H1 (cell line): ENCODE data around the gene CYP4Z1. TPM values are rescaled to one million over a fixed set of nuclear protein-coding genes. Genes with fewer than 3 reads are reported as not detected.
"Not testable (repeated sequence)": the region's sequence is repeated elsewhere in the genome, so short reads cannot be mapped to it uniquely, and the experiment has no call there.

Experiments used
- CTCF ChIA-PET: fragments of 300-600 bp; sonication (Branson Sonifier 250); formaldehyde crosslinking; loops from one replicate; lab custom pipeline; 2021; ENCODE audit not compliant: partially characterized antibody; lab: Charles Lee
- POLR2A ChIA-PET: fragments of 300-600 bp; sonication (Branson Sonifier 250); formaldehyde crosslinking; loops from one replicate; lab custom pipeline; 2021; ENCODE audit warnings: inconsistent platforms; ENCODE audit not compliant: partially characterized antibody; lab: Charles Lee
- DNase-seq, 2 experiments: peaks; one replicate each; pipeline versions ENCODE4 v3.0.0 to v3.0.0-alpha.2; 2010 to 2022; ENCODE audit warnings: low spot score in 2 of 2, low read depth in 1 of 2, mixed read lengths in 1 of 2
- FAIRE-seq: peaks from 2 replicates; lab custom pipeline; 2011; peaks lifted over from hg19 to GRCh38; lab: Jason Lieb, UNC
- H2AFZ ChIP-seq: 2 replicates; pipeline ENCODE4 v1.8.1; 2012; ENCODE audit warnings: low read length, inconsistent platforms
- H2AK5ac ChIP-seq: 2 replicates; pipeline ENCODE4 v1.6.1; 2013; ENCODE audit warnings: low read depth, low read length
- H2BK120ac ChIP-seq: replicated peaks from 2 replicates; pipeline ENCODE3; 2013; ENCODE audit warnings: low read depth, low read length, inconsistent platforms
- H2BK12ac ChIP-seq: 2 replicates; pipeline ENCODE4 v1.6.1; 2013; ENCODE audit warnings: low read depth, low read length
- H2BK15ac ChIP-seq: 2 replicates; pipeline ENCODE4 v1.6.1; 2013; ENCODE audit warnings: low read length
- H2BK20ac ChIP-seq: 2 replicates; pipeline ENCODE4 v1.6.1; 2013; ENCODE audit warnings: low read length
- H2BK5ac ChIP-seq: 2 replicates; pipeline ENCODE4 v1.6.1; 2013; ENCODE audit warnings: low read depth, low read length
- H3K14ac ChIP-seq: 2 replicates; pipeline ENCODE4 v1.6.1; 2013; ENCODE audit warnings: inconsistent platforms; ENCODE audit not compliant: insufficient read length
- H3K18ac ChIP-seq: 2 replicates; pipeline ENCODE4 v1.6.1; 2013; ENCODE audit warnings: low read length; ENCODE audit errors: extremely low read depth
- H3K23ac ChIP-seq: 2 replicates; pipeline ENCODE4 v1.6.1; 2013; ENCODE audit warnings: inconsistent platforms; ENCODE audit not compliant: insufficient read length
- H3K23me2 ChIP-seq: 2 replicates; pipeline ENCODE4 v1.6.1; 2013; ENCODE audit warnings: low read depth, low read length
- H3K27ac ChIP-seq: 2 replicates; pipeline ENCODE4 v1.6.1; 2011; ENCODE audit warnings: low read depth, low read length, inconsistent platforms
- H3K27me3 ChIP-seq, 4 experiments: replicated peaks in 1 of 4; 1 replicate in 1 of 4; 2 replicates in 3 of 4; pipeline versions ENCODE4 v1.6.1 to v1.8.1; 2011 to 2013; ENCODE audit warnings: low read length in 3 of 4, mild to moderate bottlenecking in 3 of 4, inconsistent platforms in 2 of 4, mixed read lengths in 2 of 4, moderate library complexity in 1 of 4; ENCODE audit not compliant: control insufficient read depth in 3 of 4, insufficient read depth in 3 of 4; ENCODE audit errors: extremely low read depth in 1 of 4
- H3K36me3 ChIP-seq, 4 experiments: 2 replicates each; pipeline versions ENCODE4 v1.6.1 to v1.8.1; 2011 to 2013; ENCODE audit warnings: mild to moderate bottlenecking in 4 of 4, low read length in 3 of 4, moderate library complexity in 2 of 4, control low read depth in 1 of 4, inconsistent platforms in 1 of 4; ENCODE audit not compliant: insufficient read depth in 4 of 4, control insufficient read depth in 2 of 4
- H3K4ac ChIP-seq: replicated peaks from 2 replicates; pipeline ENCODE3; 2013; ENCODE audit warnings: low read length, low read depth, mixed read lengths, inconsistent platforms; ENCODE audit not compliant: insufficient read length
- H3K4me1 ChIP-seq, 4 experiments: replicated peaks in 1 of 4; 1 replicate in 1 of 4; 2 replicates in 3 of 4; pipeline versions ENCODE4 v1.6.1 to v1.8.1; 2011 to 2013; ENCODE audit warnings: low read length in 3 of 4, inconsistent platforms in 2 of 4, mixed read lengths in 1 of 4; ENCODE audit not compliant: insufficient read depth in 4 of 4, control insufficient read depth in 3 of 4
- H3K4me2 ChIP-seq, 2 experiments: 2 replicates each; pipeline versions ENCODE4 v1.6.1 to v1.8.1; 2011 to 2013; ENCODE audit warnings: low read depth in 2 of 2, low read length in 2 of 2, control low read depth in 1 of 2, inconsistent platforms in 1 of 2, mild to moderate bottlenecking in 1 of 2; ENCODE audit not compliant: insufficient read depth in 1 of 2
- H3K4me3 ChIP-seq, 4 experiments: fragments of 200-600, 300-600 bp in 1 of 4; sonication (generic), shearing (Covaris generic), sonication (Bioruptor Twin) in 1 of 4; 2 replicates each; pipeline versions ENCODE4 v1.5.1 to v1.8.1; 2011 to 2016; ENCODE audit warnings: low read length in 4 of 4, low read depth in 3 of 4, control low read depth in 2 of 4, inconsistent platforms in 2 of 4, mild to moderate bottlenecking in 2 of 4, mixed read lengths in 1 of 4, moderate library complexity in 1 of 4; ENCODE audit not compliant: insufficient read depth in 2 of 4; ENCODE audit errors: extremely low read depth in 1 of 4
- H3K56ac ChIP-seq: replicated peaks from 2 replicates; pipeline ENCODE3; 2013; ENCODE audit warnings: low read depth, mild to moderate bottlenecking, mixed read lengths, low read length, inconsistent platforms; ENCODE audit not compliant: insufficient read length
- H3K79me1 ChIP-seq: 2 replicates; pipeline ENCODE4 v1.6.1; 2013; ENCODE audit warnings: low read depth, low read length, control low read depth
- H3K79me2 ChIP-seq, 2 experiments: 2 replicates each; pipeline versions ENCODE4 v1.6.1 to v1.8.1; 2012 to 2013; ENCODE audit warnings: low read length in 2 of 2, mild to moderate bottlenecking in 2 of 2, inconsistent platforms in 1 of 2; ENCODE audit not compliant: insufficient read depth in 2 of 2, control insufficient read depth in 1 of 2
- H3K9ac ChIP-seq, 4 experiments: replicated peaks in 1 of 4; 1 replicate in 1 of 4; 2 replicates in 3 of 4; pipeline versions ENCODE4 v1.6.1 to v1.8.1; 2011 to 2013; ENCODE audit warnings: low read depth in 3 of 4, low read length in 3 of 4, control low read depth in 2 of 4, mild to moderate bottlenecking in 2 of 4, moderate library complexity in 2 of 4, inconsistent platforms in 1 of 4; ENCODE audit errors: extremely low read depth in 1 of 4
- H3K9me3 ChIP-seq, 2 experiments: 2 replicates each; pipeline versions ENCODE4 v1.6.1 to v1.8.1; 2012 to 2013; ENCODE audit warnings: mild to moderate bottlenecking in 2 of 2, moderate library complexity in 2 of 2, control low read depth in 1 of 2, inconsistent platforms in 1 of 2, low read depth in 1 of 2, low read length in 1 of 2, mixed read lengths in 1 of 2; ENCODE audit not compliant: insufficient read depth in 2 of 2
- H4K20me1 ChIP-seq, 2 experiments: replicated peaks in 1 of 2; 2 replicates each; pipeline versions ENCODE3 to v1.8.1; 2011 to 2013; ENCODE audit warnings: inconsistent platforms in 2 of 2, low read length in 2 of 2, mild to moderate bottlenecking in 1 of 2; ENCODE audit not compliant: insufficient read depth in 2 of 2, control insufficient read depth in 1 of 2
- H4K5ac ChIP-seq: 2 replicates; pipeline ENCODE4 v1.6.1; 2013; ENCODE audit warnings: low read length, low read depth, mixed read lengths, inconsistent platforms; ENCODE audit not compliant: insufficient read length
- H4K8ac ChIP-seq: 2 replicates; pipeline ENCODE4 v1.8.0; 2013; ENCODE audit warnings: mild to moderate bottlenecking, moderate library complexity, low read length, inconsistent platforms; ENCODE audit not compliant: insufficient read depth; ENCODE audit errors: extremely low read depth
- H4K91ac ChIP-seq: replicated peaks from 2 replicates; pipeline ENCODE3; 2013; ENCODE audit warnings: low read length, mixed read lengths, inconsistent platforms; ENCODE audit not compliant: insufficient read length
- RAD21 ChIP-seq, 2 experiments: IDR thresholded peaks in 1 of 2; conservative IDR thresholded peaks in 1 of 2; 2 replicates each; pipeline ENCODE4 v1.6.1; 2011; ENCODE audit warnings: low read depth in 2 of 2, low read length in 2 of 2, improper control_type of control experiment in 1 of 2, inconsistent platforms in 1 of 2, mild to moderate bottlenecking in 1 of 2, moderate library complexity in 1 of 2
- whole genome bisulfite sequencing, 2 experiments: shearing (Covaris generic) in 1 of 2; methylation state at CpG; one replicate each; pipeline versions ENCODE4 v1.1.6 to v1.1.7; 2013 to 2015; ENCODE audit warnings: low lambda C conversion rate in 2 of 2, mixed read lengths in 2 of 2, inconsistent platforms in 1 of 2, low coverage in 1 of 2, missing lambda C conversion rate in 1 of 2; ENCODE audit not compliant: insufficient replicate concordance in 2 of 2, insufficient coverage in 1 of 2, insufficient read length in 1 of 2; ENCODE audit errors: extremely low coverage in 1 of 2, missing lambda C conversion rate in 1 of 2; 5-methylcytosine and 5-hydroxymethylcytosine counted together
- polyA plus RNA-seq, 7 experiments: library from polyadenylated mRNA; depleted of rRNA in 3 of 7; stranded (reverse) in 5 of 7; unstranded in 2 of 7; fragments of >200 nt in 5 of 7; fragments of 200-250 nt in 2 of 7; gene quantifications; 1 replicate in 5 of 7; 2 replicates in 1 of 7; 4 replicates in 1 of 7; pipeline versions ENCODE4 v1.2.1 to v1.2.3, GENCODE V29; 2011 to 2013; ENCODE audit warnings: missing spikeins in 2 of 7, mixed read lengths in 2 of 7
- total RNA-seq: library from RNA; stranded (reverse); fragmentation: NEBNext Ultra II Directional; extraction: Animal tissue kit (Norgen Biotek cat#: 25700); gene quantifications from 2 replicates; pipeline ENCODE4 v1.2.1, GENCODE V29; 2021
- TF ChIP-seq, protein P1 (sequence below), 3 experiments: IDR thresholded peaks; 1 replicate in 2 of 3; 2 replicates in 1 of 3; pipeline versions ENCODE4 v1.5.1 to v1.6.1; 2011; ENCODE audit warnings: low read length in 3 of 3, mild to moderate bottlenecking in 3 of 3, inconsistent platforms in 2 of 3, low read depth in 1 of 3, moderate library complexity in 1 of 3; ENCODE audit not compliant: insufficient read depth in 1 of 3; ENCODE audit errors: control extremely low read depth in 1 of 3

CYP4Z1 gene
- total and polyA plus RNA-seq, 2 of the 8 experiments (the other 6 are each of a cell fraction or from before 2014, with no cell fraction given): not detected

DNA sequence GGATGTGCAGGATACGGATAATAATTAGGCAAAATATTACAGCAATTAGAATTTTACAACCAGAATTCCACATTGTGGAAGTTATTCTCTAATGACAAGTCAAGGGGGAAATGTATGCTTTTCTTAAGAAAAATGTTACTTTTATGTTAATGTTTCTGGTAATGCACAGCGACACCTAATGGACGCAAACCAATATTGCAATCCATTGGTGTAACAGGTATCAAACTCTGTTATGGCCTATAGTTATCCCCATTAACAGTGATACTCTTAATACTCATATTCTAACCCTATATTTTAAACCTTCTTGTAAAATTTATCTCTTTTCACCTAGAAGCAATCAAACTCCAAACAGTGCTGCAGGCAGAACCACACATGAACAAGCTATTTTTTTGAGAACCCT is 22.3 kb downstream of the CYP4Z1 start:
- H3K9me3 ChIP-seq, H3K4ac ChIP-seq, H3K14ac ChIP-seq, H3K4me2 ChIP-seq, H4K20me1 ChIP-seq, H2BK20ac ChIP-seq, H3K27me3 ChIP-seq, H2BK15ac ChIP-seq, POLR2A ChIA-PET, H3K23me2 ChIP-seq, H4K8ac ChIP-seq, H2AFZ ChIP-seq, H3K79me2 ChIP-seq, H3K4me1 ChIP-seq, H2AK5ac ChIP-seq, H3K36me3 ChIP-seq, H3K27ac ChIP-seq, H4K5ac ChIP-seq, H4K91ac ChIP-seq, H2BK120ac ChIP-seq, H3K9ac ChIP-seq, H3K79me1 ChIP-seq: not testable (repeated sequence)
- CTCF ChIA-PET: interaction anchor here (0.7 kb wide), 2 partner anchors 69 to 342 kb away, joined by 4 read pairs; no protein-coding TSS in a partner anchor
- TF ChIP-seq, protein P1, sequence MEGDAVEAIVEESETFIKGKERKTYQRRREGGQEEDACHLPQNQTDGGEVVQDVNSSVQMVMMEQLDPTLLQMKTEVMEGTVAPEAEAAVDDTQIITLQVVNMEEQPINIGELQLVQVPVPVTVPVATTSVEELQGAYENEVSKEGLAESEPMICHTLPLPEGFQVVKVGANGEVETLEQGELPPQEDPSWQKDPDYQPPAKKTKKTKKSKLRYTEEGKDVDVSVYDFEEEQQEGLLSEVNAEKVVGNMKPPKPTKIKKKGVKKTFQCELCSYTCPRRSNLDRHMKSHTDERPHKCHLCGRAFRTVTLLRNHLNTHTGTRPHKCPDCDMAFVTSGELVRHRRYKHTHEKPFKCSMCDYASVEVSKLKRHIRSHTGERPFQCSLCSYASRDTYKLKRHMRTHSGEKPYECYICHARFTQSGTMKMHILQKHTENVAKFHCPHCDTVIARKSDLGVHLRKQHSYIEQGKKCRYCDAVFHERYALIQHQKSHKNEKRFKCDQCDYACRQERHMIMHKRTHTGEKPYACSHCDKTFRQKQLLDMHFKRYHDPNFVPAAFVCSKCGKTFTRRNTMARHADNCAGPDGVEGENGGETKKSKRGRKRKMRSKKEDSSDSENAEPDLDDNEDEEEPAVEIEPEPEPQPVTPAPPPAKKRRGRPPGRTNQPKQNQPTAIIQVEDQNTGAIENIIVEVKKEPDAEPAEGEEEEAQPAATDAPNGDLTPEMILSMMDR (IDR thresholded peaks at IDR 0.05; ENCODE audit: control extremely low read depth in 1 of 3, insufficient read depth in 1 of 3, low read depth in 1 of 3, low read length in 3 of 3): peak in 2 of 3 experiments; percentile 15 to 37; a peak in 2 of 4 replicates
- TF ChIP-seq RAD21 (IDR thresholded peaks at IDR 0.05 in 1 of 2, conservative IDR thresholded peaks at IDR 0.05 in 1 of 2; ENCODE audit: low read depth in 2 of 2, low read length in 2 of 2): peak; percentile 19 to 32; a peak in 1 of 4 replicates
- TF ChIP-seq, all 59 proteins: peak for 2; not testable (repeated sequence) for 57
- 3% methylated on average over 3 of the region's 3 CpGs; no CpG with 5 or more reads in 1 of the 2 experiments for WGBS, 2 experiments
- not testable (repeated sequence) for H3K18ac ChIP-seq, H3K23ac ChIP-seq, DNase-seq, H2BK5ac ChIP-seq, H3K4me3 ChIP-seq, H3K56ac ChIP-seq, H2BK12ac ChIP-seq
- peak; percentile 13 for FAIRE-seq
